ENCODE data around the gene RRP9. TPM values are rescaled to one million over a fixed set of nuclear protein-coding genes. Genes with fewer than 3 reads are reported as not detected.
A peak's percentile ranks its signal among the peaks of the same experiment; 100 is the strongest.
"Not testable (repeated sequence)": the region's sequence is repeated elsewhere in the genome, so short reads cannot be mapped to it uniquely, and the experiment has no call there.

The RRP9 gene
- 10 to 100 TPM in 6 of 7 donors, 1 to 10 TPM in 1; 9.5 to 20.6 (median 12.5) TPM for total RNA-seq
- 10 to 100 TPM; 18.5 to 26.6 (median 21.2) TPM for polyA plus RNA-seq
- long read RNA-seq, donor 1, partial matches to known transcripts, result 0 of 2 reads
- long read RNA-seq, donor 1, other reads (novel, unspliced or antisense), result 0 of 2 reads
- long read RNA-seq, donor 2, partial matches to known transcripts, result 0 of 3 reads
- long read RNA-seq, donor 2, other reads (novel, unspliced or antisense), result 0 of 3 reads

GRCh38 chr3:51941798-51942602, at the start of gene RRP9, which contains the start of gene PARP3:
Gene RRP9, minus strand, starts transcription at chr3:51941904. Its CDS starts 37 bp downstream, at chr3:51941867.
Gene PARP3, plus strand, starts transcription at chr3:51942363. Its CDS starts 993 bp downstream, at chr3:51943356.
- Histone ChIP-seq H3K4me3 (peak within 1 kb of the TSS; percentile 71 to 95 (median 82)), H3K27ac (peak within 1 kb of the TSS; percentile 82 to 94 (median 90)), H3K36me3 (peaks cover 2 to 49% (median 25%) of the 10 kb centered on the region in 6 donors), H3K4me1 (peaks cover 15 to 44% (median 32%) of the 10 kb centered on the region in 6 donors), H3K27me3 (replicated peaks in 1 of 7) (no peaks in the 10 kb centered on the region), H3K9me3 (no peaks in the 10 kb centered on the region)
- 1% methylated on average over 31 to 67 of the region's 67 CpGs for WGBS, 5 donors
- TF ChIP-seq CTCF (IDR thresholded peaks at IDR 0.05 in 8 of 11, conservative IDR thresholded peaks at IDR 0.05 in 3 of 11), result peak; percentile 100
- no peak for TF ChIP-seq POLR2A (IDR thresholded peaks at IDR 0.05)
- TF ChIP-seq POLR2AphosphoS5 (IDR thresholded peaks at IDR 0.05), result peak; percentile 81 to 92 (median 90)
- intact Hi-C loops (cut with DNase I; ENCODE audit: low total_unique reads), result loop anchor here (10.0 kb wide), 1 partner anchor 53 kb away; the partner anchor contains the start of gene RPL29
- peak; percentile 100 for DNase-seq

DNA sequence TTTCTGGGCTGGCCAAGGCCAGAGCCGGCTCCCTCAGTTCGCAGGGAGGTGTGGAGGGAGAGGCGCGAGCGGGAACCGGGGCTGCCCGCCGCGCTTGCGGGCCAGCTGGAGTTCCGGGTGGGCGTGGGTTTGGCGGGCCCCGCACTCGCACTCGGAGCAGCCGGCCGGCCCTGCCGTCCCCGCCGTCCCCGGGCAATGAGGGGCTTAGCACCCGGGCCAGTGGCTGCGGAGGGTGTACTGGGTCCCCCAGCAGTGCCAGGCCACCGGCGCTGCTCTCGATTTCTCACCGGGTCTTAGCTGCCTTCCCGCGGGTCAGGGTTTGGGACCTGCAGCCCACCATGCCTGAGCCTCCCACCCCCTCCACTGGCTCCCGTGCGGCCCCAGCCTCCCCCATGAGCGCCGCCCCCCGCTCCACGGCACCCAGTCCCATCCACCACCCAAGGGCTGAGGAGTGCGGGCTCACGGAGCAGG, 48.8 kb upstream of the RRP9 start:
- Histone ChIP-seq H3K36me3 (peaks cover 4 to 52% (median 35%) of the 10 kb centered on the region in 6 donors), H3K4me1 (peaks cover 16 to 45% (median 29%) of the 10 kb centered on the region in 6 donors)
- intact Hi-C loops (cut with DNase I; ENCODE audit: low total_unique reads), result loop anchor here (10.0 kb wide), 1 partner anchor 46 kb away; the partner anchor contains the start of genes PARP3 and RRP9
- H3K4me3 ChIP-seq; H3K9me3 ChIP-seq; H3K27me3 ChIP-seq (replicated peaks in 1 of 7); H3K27ac ChIP-seq; DNase-seq: not testable (repeated sequence)
- peak in 1 of 3 donors; percentile 44 for TF ChIP-seq POLR2AphosphoS5 (IDR thresholded peaks at IDR 0.05)
- WGBS, 5 donors, result 80 to 92% (median 90%) methylated on average over 16 to 38 of the region's 38 CpGs

DNA sequence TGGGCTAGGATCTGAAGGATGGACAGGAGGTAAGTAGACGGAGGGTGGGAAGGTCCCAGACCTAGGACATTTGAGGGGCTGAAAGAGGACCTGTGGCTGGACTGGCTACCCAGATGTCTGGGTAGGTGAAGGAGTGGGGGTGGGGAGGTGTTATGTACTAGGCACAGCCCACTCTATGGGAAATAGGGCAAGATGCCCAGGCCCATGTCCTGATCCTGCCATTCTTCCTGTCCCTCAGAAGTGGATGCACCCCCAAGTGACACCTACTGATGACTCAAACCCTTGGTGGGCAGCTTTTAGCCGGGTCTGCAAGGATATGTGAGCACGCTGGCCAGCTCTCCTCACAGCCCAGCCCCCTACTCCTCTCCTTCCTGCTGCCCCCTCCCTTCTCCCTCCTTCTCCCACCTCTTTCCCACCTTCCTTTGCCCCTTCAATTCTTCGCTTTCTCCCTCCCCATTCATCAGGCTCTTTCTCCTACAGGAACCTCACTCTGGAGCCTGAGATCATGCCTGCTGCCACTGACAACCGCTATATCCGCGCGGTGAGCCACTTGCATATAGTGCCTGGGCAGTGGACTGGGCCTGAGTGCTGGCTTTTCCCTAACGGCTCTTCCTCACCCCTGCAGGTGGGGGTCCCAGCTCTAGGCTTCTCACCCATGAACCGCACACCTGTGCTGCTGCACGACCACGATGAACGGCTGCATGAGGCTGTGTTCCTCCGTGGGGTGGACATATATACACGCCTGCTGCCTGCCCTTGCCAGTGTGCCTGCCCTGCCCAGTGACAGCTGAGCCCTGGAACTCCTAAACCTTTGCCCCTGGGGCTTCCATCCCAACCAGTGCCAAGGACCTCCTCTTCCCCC, 46.8 kb upstream of the RRP9 start:
- Histone ChIP-seq H3K36me3 (peaks cover 0 to 36% (median 21%) of the 10 kb centered on the region in 6 donors), H3K27me3 (replicated peaks in 1 of 7) (no peaks in the 10 kb centered on the region), H3K4me1 (peaks cover 11 to 38% (median 18%) of the 10 kb centered on the region in 6 donors), H3K9me3 (no peaks in the 10 kb centered on the region), H3K4me3 (no peak overlapping the region), H3K27ac (no peak overlapping the region)
- WGBS, 5 donors, result 79 to 85% (median 80%) methylated on average over 15 of the region's 15 CpGs
- no peak for DNase-seq
- TF ChIP-seq POLR2A (IDR thresholded peaks at IDR 0.05) (no peak), POLR2AphosphoS5 (IDR thresholded peaks at IDR 0.05) (peak in 1 of 3 donors; percentile 44)
- intact Hi-C loops (cut with DNase I; ENCODE audit: low total_unique reads), result no loop called here

- no peak for DNase-seq
- H3K4me1 ChIP-seq, result peaks cover 7 to 38% (median 18%) of the 10 kb centered on the region in 6 donors
- H3K4me3 ChIP-seq, result no peak overlapping the region
- intact Hi-C loops (cut with DNase I; ENCODE audit: low total_unique reads), result no loop called here
- TF ChIP-seq POLR2A (IDR thresholded peaks at IDR 0.05), result no peak
- TF ChIP-seq POLR2AphosphoS5 (IDR thresholded peaks at IDR 0.05), result no peak
- no peak for TF ChIP-seq CTCF (IDR thresholded peaks at IDR 0.05 in 8 of 11, conservative IDR thresholded peaks at IDR 0.05 in 3 of 11)
- 90 to 97% (median 95%) methylated on average over 6 to 7 of the region's 7 CpGs for WGBS, 5 donors
- H3K9me3 ChIP-seq, result no peaks in the 10 kb centered on the region
- H3K27me3 ChIP-seq (replicated peaks in 1 of 7), result no peaks in the 10 kb centered on the region
- no peak overlapping the region for H3K27ac ChIP-seq
- H3K36me3 ChIP-seq, result peaks cover 0 to 27% (median 12%) of the 10 kb centered on the region in 6 donors
Observed at GRCh38 chr3:51987568-51987967, 45.9 kb upstream of the RRP9 start.
